HG03175 (cell line): ENCODE results near the gene GALNT11.
"Not testable (repeated sequence)": the region's sequence is repeated elsewhere in the genome, so short reads cannot be mapped to it uniquely, and the experiment has no call there.

Experiments used
- ATAC-seq: cut with Tn5 transposase; IDR thresholded peaks from one replicate; pipeline ENCODE4 v1.9.1; 2021; ENCODE audit warnings: mild to moderate bottlenecking, moderate library complexity; ENCODE audit not compliant: unreplicated experiment

Gene GALNT11

GRCh38 chr7:152027491-152028365 is 2.3 kb downstream of the GALNT11 start:
- not testable (repeated sequence) for ATAC-seq

GRCh38 chr7:152030059-152030458 is 4.6 kb downstream of the GALNT11 start:
- ATAC-seq = not testable (repeated sequence)

- not testable (repeated sequence) for ATAC-seq
These were observed 5.2 kb downstream of the GALNT11 start for GRCh38 chr7:152030639-152031038.

GRCh38 chr7:152035817-152036216 is 10.3 kb downstream of the GALNT11 start:
- ATAC-seq = no peak

GRCh38 chr7:152038410-152038809 is 12.9 kb downstream of the GALNT11 start:
- not testable (repeated sequence) for ATAC-seq

- ATAC-seq = not testable (repeated sequence)
These were observed 17.6 kb downstream of the GALNT11 start for GRCh38 chr7:152043086-152043485.

- not testable (repeated sequence) for ATAC-seq
These were observed 19.4 kb downstream of the GALNT11 start for GRCh38 chr7:152044909-152045308.

- no peak for ATAC-seq
These were observed 21.1 kb downstream of the GALNT11 start for GRCh38 chr7:152046531-152046930.

- ATAC-seq = no peak
These were observed 22.6 kb downstream of the GALNT11 start for GRCh38 chr7:152048051-152048450.

GRCh38 chr7:152050547-152050971 is 25.1 kb downstream of the GALNT11 start:
- no peak for ATAC-seq

GRCh38 chr7:152051968-152052367 is 26.5 kb downstream of the GALNT11 start:
- no peak for ATAC-seq

GRCh38 chr7:152052771-152053170 is 27.3 kb downstream of the GALNT11 start:
- no peak for ATAC-seq

- ATAC-seq = no peak
These were observed 29.1 kb downstream of the GALNT11 start for GRCh38 chr7:152054367-152055230.

GRCh38 chr7:152056621-152057274 is 31.3 kb downstream of the GALNT11 start:
- ATAC-seq = no peak

- ATAC-seq = no peak
These were observed 33.8 kb downstream of the GALNT11 start for GRCh38 chr7:152059311-152059710.

GRCh38 chr7:152061086-152061485 is 35.6 kb downstream of the GALNT11 start:
- ATAC-seq = not testable (repeated sequence)

- not testable (repeated sequence) for ATAC-seq
These were observed 37.7 kb downstream of the GALNT11 start for GRCh38 chr7:152063192-152063591.

- not testable (repeated sequence) for ATAC-seq
These were observed 38.3 kb downstream of the GALNT11 start for GRCh38 chr7:152063821-152064220.

GRCh38 chr7:152065800-152066344 is 40.4 kb downstream of the GALNT11 start:
- not testable (repeated sequence) for ATAC-seq

GRCh38 chr7:152072421-152072820 is 46.9 kb downstream of the GALNT11 start:
- ATAC-seq = no peak

GRCh38 chr7:152073352-152073751 is 47.9 kb downstream of the GALNT11 start:
- ATAC-seq = no peak
